Left lung (tissue), 10 donors: Measurements from ENCODE around the gene ZNF526. TPM values are rescaled to one million over a fixed set of nuclear protein-coding genes. Genes with fewer than 3 reads are reported as not detected.
A peak's percentile ranks its signal among the peaks of the same experiment; 100 is the strongest.
"Not testable (repeated sequence)": the region's sequence is repeated elsewhere in the genome, so short reads cannot be mapped to it uniquely, and the experiment has no call there.

Experiments used
- ATAC-seq: fragments of 200-7000 bp; cut with Tn5 transposase; one replicate; pipeline ENCODE4 v1.9.1; 2020; ENCODE audit warnings: moderate library complexity
- DNase-seq, 4 donors: peaks; one replicate each; pipeline ENCODE4 v3.0.0-alpha.2; 2013 to 2020
- H3K27ac ChIP-seq, 2 donors: fragments of 200-600 bp; sonication (generic) in 1 of 2; one replicate each; pipeline versions ENCODE4 v1.5.0 to v1.8.0; 2020 to 2021
- H3K27me3 ChIP-seq, 2 donors: fragments of 200-600 bp; sonication (generic) in 1 of 2; one replicate each; pipeline versions ENCODE4 v1.5.0 to v1.8.0; 2020 to 2021
- H3K36me3 ChIP-seq, 2 donors: fragments of 200-600 bp; sonication (generic) in 1 of 2; one replicate each; pipeline versions ENCODE4 v1.5.0 to v1.8.0; 2020 to 2021
- H3K4me1 ChIP-seq, 2 donors: fragments of 200-600 bp; one replicate each; pipeline ENCODE4 v1.8.0; 2021
- H3K4me3 ChIP-seq, 2 donors: fragments of 200-600 bp; sonication (generic) in 1 of 2; one replicate each; pipeline versions ENCODE4 v1.5.0 to v1.8.0; 2020 to 2021; ENCODE audit warnings: mild to moderate bottlenecking in 1 of 2
- H3K9me3 ChIP-seq, 2 donors: fragments of 200-600 bp; sonication (generic) in 1 of 2; one replicate each; pipeline versions ENCODE4 v1.5.0 to v1.8.0; 2020 to 2021
- CTCF ChIP-seq, 2 donors: fragments of 200-600 bp; sonication (generic) in 1 of 2; IDR thresholded peaks; one replicate each; pipeline versions ENCODE4 v1.5.0 to v1.8.0; 2021; ENCODE audit warnings: antibody characterized with exemption in 2 of 2
- intact Hi-C, 2 donors: fragments of 100-400 bp; cut with DNase I; formaldehyde crosslinking; loops; one replicate each; pipeline versions ENCODE4 v1.11.2 to v1.14.2; 2022
- polyA plus RNA-seq, 6 donors: library from polyadenylated mRNA; unstranded; fragments of 120-200 nt; gene quantifications; one replicate each; pipeline ENCODE4 v1.2.1, GENCODE V29; 2013; ENCODE audit not compliant: insufficient read length in 6 of 6
- total RNA-seq, 2 donors: library from RNA; stranded (reverse); fragmentation: NEBNext Ultra II Directional; extraction: Animal tissue kit (Norgen Biotek cat#: 25700); gene quantifications; one replicate each; pipeline ENCODE4 v1.2.1, GENCODE V29; 2021
- donor health status: DM: no; HTN: yes; CAD: no.
- donor health status: DM: no; HTN: no; CAD: no.

Gene ZNF526
- total and polyA plus RNA-seq, 8 donors, result 8.1 to 12.7 (median 9.1) TPM

- DNase-seq, result peak; percentile 53 to 92 (median 72)
- H3K4me1 ChIP-seq, result peaks cover 24 to 51% of the 10 kb centered on the region in 2 donors
Measured at GRCh38 chr19:42253245-42254088, 33.4 kb downstream of the ZNF526 start.

GRCh38 chr19:42254089-42254849 lies 34.2 kb downstream of the ZNF526 start:
- Histone ChIP-seq H3K27ac (peak overlapping the region; percentile 95 to 98), H3K36me3 (peaks cover 0 to 11% of the 10 kb centered on the region in 2 donors), H3K9me3 (no peaks in the 10 kb centered on the region), H3K4me3 (peak overlapping the region; percentile 98 to 100), H3K27me3 (peaks cover 0 to 19% of the 10 kb centered on the region in 2 donors), H3K4me1 (peaks cover 24 to 51% of the 10 kb centered on the region in 2 donors)
- intact Hi-C loops, result loop anchor here in 1 of 2 donors (5.0 kb wide), 1 partner anchor 33 kb away; no protein-coding TSS in a partner anchor
- ATAC-seq (peak; percentile 39), DNase-seq (peak; percentile 84 to 91 (median 84))
- TF ChIP-seq CTCF (IDR thresholded peaks at IDR 0.05), result no peak

More at GRCh38 chr19:42253245-42254088, 33.4 kb downstream of the ZNF526 start:
- intact Hi-C loops, result loop anchor here in 1 of 2 donors (5.0 kb wide), 1 partner anchor 34 kb away; no protein-coding TSS in a partner anchor
- Histone ChIP-seq H3K4me3 (peak overlapping the region; percentile 98 to 100), H3K9me3 (no peaks in the 10 kb centered on the region), H3K27me3 (peaks cover 0 to 19% of the 10 kb centered on the region in 2 donors), H3K27ac (peak overlapping the region; percentile 95 to 98), H3K36me3 (peaks cover 0 to 19% of the 10 kb centered on the region in 2 donors)
- peak; percentile 20 for ATAC-seq
- TF ChIP-seq CTCF (IDR thresholded peaks at IDR 0.05), result no peak

- TF ChIP-seq CTCF (IDR thresholded peaks at IDR 0.05), result peak in 1 of 2 donors; percentile 14
- peak; percentile 94 to 98 (median 95) for DNase-seq
- Histone ChIP-seq H3K9me3 (no peaks in the 10 kb centered on the region), H3K4me1 (peaks cover 24 to 49% of the 10 kb centered on the region in 2 donors), H3K27me3 (peaks cover 0 to 19% of the 10 kb centered on the region in 2 donors), H3K4me3 (peak within 1 kb of the TSS; percentile 98 to 100), H3K27ac (peak within 1 kb of the TSS; percentile 95 to 98), H3K36me3 (peaks cover 0 to 3% of the 10 kb centered on the region in 2 donors)
- peak; percentile 83 for ATAC-seq
- intact Hi-C loops, result loop anchor here in 1 of 2 donors (5.0 kb wide), 1 partner anchor 32 kb away; no protein-coding TSS in a partner anchor
Measured at GRCh38 chr19:42254850-42255765, 35.0 kb downstream of the ZNF526 start, which contains the start of gene ERF. ERF (minus strand) TSS chr19:42255128; CDS start chr19:42254999, 129 bp downstream.

- Histone ChIP-seq H3K36me3 (no peaks in the 10 kb centered on the region), H3K27me3 (peaks cover 0 to 19% of the 10 kb centered on the region in 2 donors), H3K4me1 (peaks cover 16 to 39% of the 10 kb centered on the region in 2 donors), H3K9me3 (no peaks in the 10 kb centered on the region), H3K27ac (peak overlapping the region; percentile 95 to 98), H3K4me3 (peak overlapping the region; percentile 98 to 100)
- ATAC-seq, result peak; percentile 10
- intact Hi-C loops, result no loop called here
- peak in 2 of 4 donors; percentile 47 to 64 for DNase-seq
- no peak for TF ChIP-seq CTCF (IDR thresholded peaks at IDR 0.05)
Measured at GRCh38 chr19:42255766-42256745, 35.9 kb downstream of the ZNF526 start.

GRCh38 chr19:42257842-42258241 lies 37.7 kb downstream of the ZNF526 start:
- ATAC-seq, intact Hi-C loops, H3K27ac ChIP-seq, H3K36me3 ChIP-seq, H3K9me3 ChIP-seq, DNase-seq, H3K4me3 ChIP-seq: not testable (repeated sequence)
- Histone ChIP-seq H3K27me3 (peaks cover 0 to 19% of the 10 kb centered on the region in 2 donors), H3K4me1 (peaks cover 2 to 22% of the 10 kb centered on the region in 2 donors)
